ENCODE data around the gene EIF4EBP2.

The EIF4EBP2 gene

DNA sequence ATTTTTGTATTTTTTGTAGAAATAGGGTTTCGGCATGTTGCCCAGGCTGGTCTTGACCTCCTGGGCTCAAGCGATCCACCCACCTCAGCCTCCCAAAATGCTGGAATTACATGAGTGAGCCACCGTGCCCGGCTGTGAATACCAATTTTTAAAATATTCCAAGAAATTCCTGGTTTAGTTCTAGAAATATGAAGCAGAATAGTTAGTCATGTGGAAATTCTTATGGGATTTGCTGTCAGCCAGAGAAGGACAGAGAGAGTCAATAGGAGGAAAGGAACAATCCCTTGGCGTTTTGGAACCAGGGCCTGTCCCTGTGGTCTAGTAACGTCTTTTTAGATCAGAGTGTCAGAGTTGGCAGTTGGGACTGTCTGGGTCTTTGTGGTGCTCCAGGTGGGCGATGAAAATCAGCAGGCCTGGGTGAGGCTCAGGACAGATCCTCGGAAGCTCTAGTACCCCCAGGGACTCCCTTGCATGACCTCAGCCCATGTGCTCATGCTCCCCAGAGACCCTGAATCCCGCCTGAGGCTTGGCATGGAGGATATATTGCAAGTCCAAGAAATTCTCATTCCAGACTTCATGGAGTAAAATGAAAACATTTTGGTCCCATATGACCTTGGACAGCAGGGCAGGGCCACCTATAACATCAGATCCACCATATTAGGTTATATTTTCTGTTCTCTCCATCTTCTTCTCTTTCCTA is 29.8 kb downstream of the EIF4EBP2 start:
- DNase-seq: no peak

DNA sequence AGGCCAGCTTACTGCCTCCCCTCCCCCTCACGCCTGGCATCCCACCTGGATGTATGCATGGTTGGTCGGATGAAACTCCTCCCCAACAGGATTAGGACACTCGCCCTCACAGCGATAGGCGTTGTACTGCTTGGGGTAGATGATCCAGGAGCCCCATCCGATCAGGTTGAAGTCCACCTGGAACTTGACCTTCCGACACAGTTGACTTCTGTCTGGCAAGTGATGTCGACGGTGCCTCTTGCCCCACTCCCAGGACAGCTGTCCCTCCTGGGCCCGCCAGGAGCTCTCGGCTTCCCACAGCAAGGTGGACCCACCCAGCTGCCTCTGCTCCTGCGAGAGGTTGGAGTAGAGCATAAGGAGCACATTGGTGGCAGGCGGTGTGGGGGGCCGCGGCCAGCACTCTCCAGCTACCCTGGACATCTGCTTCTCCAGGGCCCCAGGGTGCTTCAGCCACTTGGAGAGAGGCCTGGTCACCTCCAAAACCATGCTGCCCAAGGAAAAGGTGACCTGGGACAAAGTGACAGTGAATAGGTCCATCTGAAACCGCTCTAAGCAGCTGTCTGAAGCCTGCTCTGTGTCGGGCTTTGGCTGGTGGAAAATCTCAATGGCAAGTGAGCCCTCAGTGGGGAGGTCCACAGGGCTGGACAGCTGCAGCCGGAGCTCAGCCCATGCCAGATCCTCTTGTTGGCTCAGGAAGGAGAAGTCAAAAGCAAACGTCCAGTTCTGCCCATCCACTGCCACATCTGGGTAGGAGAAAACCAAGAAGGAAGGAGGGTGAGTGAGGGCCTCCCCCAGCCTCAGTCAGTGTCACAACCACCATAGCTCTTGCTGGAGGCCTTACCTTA is 31.5 kb downstream of the EIF4EBP2 start:
- no peak for DNase-seq

DNA sequence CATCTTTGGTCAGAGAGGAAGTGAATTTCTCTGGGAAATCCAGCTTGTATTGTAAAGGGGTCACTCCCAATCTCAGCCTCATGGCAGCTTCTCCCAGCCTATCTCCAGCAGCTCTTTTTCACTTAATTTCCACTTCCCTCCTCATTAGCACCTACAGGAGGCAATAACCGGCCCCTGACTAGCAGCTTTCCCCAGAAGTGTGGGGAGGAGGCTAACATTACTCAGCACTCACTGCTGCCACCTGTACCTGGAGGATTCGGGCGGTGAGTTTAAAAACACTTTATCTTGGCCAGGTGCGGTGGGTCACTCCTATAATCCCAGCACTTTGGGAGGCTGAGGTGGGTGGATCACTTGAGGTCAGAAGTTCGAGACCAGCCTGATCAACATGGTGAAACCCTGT is 33.8 kb downstream of the EIF4EBP2 start:
- no peak for DNase-seq

DNA sequence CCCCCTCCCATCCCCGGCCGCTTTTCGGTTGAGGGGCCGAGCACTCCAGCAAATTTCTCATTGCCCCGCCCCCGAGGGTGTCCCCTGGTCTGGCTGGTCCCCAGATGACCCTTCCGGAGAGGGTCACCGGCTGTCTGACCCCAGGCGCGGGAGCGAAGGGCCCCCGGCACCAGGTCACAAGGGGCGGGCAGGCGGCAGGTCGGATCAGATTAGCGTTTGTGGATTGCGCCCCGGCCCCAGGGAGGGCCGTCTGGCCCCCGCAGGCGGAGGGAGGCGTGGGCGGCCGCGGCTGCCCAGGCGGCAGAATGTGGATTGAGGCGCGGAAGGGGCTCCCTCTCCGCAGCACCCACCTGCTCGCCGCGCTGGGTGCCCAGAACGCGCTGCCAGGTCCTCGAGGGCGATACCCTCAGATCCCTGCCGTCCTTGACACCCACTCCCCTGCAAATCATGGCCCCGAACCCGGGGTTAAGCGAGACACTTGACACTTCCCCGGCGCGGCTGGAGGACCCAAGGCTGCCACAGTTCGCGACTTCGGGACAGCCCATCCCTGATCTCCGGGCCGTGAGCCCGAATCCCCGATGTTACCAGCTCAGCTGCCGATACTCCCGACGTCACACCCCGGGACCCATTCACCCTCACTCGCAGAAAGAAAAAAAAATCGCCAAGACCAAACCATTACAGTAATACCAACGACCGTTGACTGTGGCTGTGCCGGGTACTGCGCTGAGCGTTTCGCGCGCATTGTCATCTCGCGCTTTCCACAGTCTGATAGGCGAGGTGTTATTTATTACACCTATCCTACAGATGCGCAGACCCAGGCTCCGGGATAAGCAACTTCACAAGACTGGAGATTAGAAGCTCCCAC is 36.6 kb downstream of the EIF4EBP2 start:
- no peak for DNase-seq

DNA sequence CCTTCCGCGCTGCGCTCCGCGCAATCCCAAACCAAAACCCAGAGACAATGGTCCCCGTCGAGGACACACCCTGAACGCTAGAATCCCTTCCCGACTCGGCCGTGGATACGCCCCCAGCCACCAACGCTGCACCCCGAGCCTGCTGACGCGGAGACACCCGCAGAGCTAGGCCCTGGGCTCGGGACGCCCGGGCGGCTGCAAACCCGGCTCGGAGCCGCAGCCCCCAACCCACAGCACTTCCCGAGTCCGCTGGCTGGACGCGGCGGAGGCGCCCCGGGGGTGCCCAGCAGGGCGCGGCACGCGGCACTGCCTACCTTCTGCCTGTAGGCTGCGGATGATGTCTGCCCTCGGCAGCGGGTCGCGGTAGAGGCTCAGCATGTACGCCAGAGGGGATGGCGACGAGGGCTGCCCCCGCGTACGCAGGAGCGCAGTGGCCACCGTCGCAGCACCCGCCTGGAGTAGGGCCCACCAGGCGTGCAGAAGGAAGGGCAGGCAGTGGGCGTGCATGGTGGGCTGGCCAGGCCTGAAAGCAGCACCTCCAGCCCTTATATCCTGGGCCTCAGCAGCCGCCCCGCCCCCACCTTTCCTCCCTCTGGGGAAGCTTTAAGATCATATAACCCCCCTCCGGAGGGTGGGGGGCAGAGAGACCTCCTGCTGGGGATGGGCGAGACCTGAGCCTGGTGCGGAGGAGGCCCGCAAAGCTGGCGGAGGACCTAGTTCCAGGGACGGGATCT is 37.4 kb downstream of the EIF4EBP2 start, which contains the start of gene NODAL:
Gene NODAL, minus strand, starts transcription at position 521 of the 734 bp plus-strand sequence. Its CDS starts 14 bp downstream, at position 507.
- no peak for DNase-seq

DNA sequence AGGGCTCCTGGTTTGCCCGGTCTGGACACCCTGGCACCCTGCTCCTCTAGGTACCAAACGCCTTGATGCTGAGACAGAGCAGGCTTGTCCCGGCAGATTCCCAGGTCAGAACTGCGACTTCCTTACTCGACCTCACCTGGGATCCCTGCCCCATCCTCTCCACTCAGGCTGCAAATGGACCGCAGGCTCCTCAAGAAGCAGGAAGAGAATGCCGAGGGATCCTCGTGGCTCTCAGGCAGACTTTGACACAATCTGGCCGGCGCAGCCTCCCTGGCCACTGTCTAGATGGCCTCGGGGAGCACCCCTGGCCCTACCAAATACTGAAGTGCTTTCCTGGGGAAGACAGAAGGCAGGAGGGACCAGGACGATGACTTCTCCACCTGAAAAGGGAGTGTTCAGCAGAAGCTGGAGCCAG is 38.0 kb downstream of the EIF4EBP2 start:
- no peak for DNase-seq

DNA sequence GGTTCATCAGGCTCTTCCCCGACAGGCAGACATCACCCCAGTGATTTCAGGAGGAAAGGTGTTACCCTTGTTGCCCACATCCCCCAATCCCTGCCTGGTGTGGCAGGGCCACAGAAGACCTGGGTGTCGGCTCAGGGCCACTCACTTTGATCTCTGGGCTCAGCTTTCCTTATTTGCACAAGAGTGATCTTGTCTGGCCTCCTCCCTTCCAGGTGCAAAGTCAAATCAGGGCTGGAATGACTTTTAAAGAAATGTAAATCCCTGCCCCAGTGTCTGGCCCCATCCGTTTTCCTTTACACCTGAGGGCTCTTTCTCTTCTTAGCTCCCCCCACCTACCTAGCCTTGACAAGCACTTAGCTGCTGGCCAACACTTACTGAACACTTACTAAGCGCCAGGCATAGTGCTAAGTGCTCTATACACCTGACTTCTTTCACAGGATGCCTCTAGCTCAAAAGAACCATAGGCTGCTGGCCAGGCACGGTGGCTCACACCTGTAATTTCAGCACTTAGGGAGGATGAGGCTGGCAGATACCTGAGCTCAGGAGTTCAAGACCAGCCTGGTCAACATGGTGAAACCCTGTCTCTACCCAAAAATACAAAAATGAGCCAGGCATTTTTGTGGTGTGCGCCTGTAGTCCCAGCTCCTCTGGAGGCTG is 38.5 kb downstream of the EIF4EBP2 start:
- no peak for DNase-seq

DNA sequence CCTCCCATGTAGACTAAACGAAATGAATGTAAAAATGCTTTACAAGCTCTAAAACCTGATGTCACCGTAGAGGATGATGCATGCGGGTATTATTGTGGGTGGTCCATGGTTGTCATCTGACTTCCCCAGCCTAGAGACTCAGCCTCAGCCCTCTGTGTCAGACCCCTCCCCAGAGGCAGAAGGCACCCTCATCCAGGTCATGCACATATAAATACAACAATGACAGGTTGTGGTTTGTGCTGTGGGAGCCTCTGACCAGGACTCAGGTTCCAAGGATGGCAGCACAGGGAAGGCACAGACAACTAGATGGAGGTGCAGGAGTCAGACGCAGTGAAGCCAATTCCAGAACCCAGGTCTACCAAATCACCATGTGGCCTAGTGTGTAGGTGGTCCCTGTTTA is 40.8 kb downstream of the EIF4EBP2 start:
- no peak for DNase-seq

DNA sequence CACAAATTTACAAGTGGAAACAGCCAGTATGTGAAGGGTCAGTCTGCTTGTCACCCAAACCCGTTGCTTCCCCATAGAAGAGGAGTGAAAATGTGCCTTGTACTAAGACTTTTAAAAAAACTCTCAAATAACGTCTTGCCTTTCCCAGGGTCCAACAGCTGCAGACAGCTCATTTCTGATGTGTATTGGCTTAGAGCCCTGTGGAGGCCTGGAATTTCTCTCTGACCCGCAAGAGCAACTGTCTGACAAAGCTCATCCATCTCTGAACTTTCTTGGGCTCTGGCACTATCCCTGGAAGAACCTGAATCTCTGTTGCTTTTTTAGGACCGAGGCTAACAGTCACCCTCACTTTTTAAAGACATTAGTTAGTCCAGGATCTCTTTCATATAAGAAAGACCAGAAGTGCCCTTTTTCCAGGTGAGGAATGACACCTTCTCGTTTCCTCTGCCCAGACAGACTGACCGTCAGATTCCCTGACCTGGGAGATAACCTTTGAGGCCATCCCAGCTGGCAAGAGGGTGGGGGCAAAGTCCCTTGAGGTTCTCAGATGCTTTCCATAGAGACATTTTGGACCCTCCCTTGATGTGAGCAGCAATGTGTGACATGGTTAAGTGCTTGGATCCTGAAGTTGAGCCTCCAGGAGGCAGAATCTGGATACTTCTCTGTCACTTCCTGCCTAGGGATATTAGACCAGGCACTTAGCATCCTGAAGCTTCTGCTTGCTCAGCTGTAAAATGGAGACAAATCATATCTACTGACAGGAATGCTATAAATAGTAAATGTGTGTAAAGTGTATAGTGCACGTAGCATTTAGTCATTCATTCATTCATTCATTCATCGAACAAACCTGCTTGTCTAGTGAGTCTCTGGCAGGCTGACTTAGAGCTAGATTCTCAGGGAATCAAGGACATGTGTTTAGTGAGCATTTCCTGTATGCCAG is 42.0 kb downstream of the EIF4EBP2 start:
- DNase-seq: no peak

DNA sequence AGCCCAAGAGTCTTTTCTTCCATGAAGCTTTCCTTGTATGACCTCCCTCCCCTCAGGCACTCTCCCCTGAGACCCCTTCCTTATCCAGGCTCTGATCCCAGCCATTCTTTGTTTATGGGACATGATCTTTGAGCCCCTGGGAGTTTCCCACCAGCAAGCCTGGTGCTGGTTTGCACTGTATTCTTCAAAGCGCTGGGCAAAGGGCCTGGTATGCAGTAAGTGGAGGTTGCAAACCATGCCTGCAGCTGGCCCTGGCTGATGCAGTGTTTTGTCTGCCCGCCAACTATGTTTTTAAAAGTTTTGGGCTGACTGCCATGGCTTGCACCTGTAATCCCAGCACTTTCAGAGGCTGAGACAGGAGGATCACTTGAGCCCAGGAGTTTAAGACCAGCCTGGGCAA is 44.3 kb downstream of the EIF4EBP2 start:
- no peak for DNase-seq

DNA sequence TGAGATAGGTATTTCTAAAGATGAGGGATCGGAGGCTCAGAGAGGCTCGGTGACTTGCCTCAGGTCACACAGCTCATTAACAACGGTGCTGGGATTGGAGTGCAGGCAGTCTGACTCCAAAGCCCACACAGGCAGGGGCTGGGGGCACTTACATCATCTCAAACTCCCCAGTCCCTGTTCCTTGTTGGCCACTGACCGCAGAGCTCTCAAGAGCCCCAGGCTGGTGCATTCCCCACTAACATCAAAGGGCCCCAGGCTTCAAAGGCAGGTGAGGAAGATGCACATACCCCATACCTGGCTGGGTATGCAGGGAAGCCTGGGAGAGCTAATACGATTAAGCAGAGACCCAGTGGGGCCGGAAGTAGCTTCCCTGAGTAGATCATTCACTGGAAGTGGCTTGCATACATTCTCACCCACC is 51.3 kb downstream of the EIF4EBP2 start:
- no peak for DNase-seq

DNA sequence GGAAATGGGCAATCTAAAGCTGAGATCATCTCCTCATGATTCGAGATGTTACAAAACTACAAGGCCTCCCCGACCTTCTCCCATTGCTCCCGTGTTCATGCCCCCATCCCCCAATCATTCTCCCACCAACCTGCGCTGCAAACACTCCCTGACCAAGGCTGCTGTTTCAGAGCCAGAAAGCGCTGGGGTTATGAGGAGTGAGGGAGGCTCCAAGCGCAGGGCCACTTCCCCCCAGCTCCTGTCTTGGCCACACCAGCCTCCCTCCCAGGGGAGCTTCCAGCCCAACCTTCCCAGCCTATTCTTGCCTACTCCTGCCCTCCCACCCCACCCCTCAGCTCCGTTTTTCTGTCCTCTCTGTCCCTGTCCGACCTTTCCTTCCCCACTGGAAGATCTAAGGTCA is 52.2 kb downstream of the EIF4EBP2 start:
- DNase-seq: no peak

DNA sequence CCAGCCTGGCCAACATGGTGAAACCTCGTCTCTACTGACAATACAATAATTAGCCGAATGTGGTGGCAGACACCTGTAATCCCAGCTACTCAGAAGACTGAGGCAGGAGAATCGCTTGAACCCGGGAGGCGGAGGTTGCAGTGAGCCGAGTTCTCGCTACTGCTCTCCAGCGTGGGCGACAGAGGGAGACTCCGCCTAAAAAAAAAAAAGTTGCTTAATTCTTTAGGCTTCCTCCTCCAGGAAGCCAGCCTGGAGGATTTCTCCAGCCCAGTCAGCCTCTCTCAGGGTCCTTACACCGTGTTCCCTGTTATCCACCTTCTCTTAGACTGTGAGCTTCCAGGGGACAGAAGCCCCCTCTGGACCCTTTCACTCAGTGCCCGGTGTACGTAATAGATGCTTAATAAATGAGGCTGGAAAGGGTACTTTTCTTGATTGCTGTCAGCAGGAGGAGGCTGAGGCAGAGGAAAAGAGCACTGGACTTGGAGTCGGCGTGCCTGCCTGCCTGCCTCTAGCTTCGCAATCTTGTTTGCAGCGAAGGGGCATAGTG is 53.9 kb downstream of the EIF4EBP2 start:
- DNase-seq: no peak

DNA sequence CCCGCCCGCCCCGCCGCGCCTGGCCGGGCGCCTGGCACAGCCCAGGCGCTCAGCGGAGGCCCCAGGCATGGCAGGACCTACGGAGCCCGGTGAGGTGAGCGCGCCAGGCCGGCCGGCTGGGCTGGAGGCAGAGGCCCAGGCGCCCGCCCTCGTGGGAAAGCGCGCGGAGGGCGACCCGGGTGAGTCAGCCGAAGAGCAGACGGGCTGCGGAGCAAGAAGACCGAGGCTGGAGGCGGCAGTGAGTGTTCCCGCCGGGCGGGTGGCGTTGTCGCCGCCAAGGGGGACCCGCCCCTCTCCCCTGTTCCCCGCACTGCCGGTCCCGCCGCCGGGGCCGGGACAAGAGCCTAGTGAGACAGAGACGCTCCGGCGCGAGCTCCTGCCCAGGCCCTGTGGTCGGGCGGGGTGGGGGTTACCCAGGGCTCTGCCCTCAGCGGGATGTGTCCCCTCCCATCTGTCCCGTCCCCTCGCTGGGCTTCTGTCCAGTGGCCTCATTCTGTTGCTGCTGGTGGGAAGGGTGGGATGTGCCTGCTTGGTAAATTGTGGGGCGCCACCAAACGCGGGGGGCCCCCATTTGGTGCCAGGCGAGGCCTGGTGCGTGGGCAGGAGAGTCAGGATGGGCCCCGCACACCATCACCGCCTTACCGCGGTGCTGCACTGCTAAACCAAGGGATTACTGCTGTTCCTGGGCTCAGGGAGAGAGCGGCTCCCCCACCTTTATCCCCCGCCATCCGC is 54.5 kb downstream of the EIF4EBP2 start:
- DNase-seq: peak; percentile 57 to 70

DNA sequence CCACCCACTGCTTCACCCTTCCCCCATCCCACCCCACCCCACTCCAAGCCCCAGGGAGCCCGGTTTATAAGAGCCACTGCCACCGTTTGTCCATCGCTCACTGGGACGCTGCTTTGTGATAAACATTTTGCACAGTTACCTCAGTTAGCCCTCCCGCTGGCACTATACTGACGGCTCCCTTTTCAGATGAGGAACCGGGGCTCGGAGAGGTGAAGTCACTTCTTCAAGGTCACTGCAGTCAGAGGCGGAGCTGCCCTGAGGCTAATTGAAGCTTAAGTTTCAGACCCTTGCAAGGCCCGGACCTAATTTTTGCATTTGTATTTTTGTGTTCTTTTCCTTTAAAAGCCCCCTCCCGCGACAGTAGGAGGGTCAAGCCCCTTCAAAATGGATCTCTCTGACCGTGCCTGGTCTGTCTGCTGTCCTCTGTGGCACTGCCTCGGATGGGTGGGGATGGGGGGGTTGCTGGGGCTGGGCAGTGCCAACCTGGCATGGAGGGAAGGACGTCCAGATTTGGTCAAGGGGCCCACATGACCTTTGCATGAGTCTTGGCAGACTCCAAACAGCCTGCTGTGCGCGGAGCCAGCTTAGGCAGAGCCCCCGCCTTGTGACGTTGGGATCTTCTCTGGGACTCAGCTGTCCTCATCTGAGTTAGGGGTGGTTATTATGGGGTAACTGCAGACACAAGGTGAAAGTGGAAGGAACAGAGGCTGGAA is 55.3 kb downstream of the EIF4EBP2 start:
- no peak for DNase-seq

DNA sequence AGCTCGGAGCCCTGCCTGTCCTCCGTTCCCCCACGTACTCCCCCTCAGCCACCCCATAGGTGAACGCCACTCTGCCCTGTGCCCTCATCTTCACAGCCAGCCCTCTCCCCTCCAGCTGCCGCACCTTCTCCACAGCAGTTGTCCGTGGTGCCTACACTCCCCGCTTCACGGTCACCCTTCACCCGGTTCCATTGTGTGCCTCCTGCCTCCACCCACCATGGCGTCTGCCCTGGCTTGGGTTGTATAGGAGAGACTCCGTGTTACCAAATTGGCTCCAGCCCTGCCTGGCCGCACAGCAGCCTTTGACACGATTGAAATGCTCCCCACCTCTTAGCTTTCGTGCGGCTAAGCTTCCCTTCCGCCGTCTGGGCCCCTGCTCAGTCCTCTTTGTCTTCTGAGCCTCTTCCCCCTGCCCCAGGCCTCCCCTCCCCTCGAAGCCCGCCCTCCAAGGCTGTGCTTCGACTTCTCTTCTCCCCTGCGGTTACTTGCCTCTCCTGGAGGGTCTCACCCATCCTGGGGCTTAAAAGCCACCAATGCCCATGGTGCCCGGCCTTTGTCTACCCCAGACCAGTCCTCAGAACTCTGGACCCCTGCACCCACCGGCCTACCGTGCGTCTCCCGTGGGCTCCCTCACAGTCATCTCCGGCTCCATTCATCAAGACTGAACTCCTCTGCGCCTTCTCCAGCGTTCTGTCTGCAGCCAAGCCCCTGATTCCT is 56.0 kb downstream of the EIF4EBP2 start:
- no peak for DNase-seq

DNA sequence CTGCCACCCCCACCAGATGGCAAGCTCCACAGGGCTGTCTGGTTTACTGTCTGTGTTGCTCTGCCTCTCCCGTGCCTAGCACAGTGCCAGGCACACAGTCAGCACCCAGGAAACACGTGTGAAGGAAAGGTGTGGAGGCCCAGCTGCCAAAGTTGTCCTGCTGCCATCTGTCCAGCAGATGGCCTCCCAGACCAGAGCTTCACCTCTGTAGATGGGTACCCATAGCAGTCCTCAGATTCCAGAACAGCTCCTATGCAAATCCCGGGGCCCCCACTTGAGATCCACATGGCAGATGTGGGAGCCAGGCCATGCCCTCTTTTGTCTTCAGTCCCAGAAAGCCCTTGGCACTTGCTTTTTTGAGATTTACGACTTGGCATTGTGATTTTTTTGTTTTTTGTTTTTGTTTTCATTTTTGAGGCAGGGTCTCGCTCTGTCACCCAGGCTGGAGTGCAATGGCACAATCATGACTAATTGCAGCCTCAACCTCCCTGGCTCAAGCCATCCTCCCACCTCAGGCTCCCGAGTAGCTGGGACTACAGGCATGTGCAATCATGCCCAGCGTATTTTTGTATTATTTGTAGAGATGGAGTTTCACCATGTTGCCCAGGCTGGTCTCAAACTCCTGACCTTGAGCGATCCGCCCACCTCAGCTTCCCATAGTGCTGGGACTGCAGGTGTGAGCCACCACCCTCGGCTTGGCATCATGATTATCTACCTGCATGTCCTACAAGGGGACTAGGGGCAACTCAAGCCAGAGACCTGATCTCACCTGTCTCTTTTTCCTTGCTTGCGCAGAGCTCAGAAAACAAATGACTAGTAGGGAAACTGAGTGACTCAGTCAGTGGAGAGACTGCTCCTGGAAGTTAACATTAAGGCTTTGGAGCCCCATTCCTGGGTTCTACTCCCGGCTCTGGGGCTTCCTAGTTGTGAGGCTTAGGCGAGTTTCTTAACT is 57.7 kb downstream of the EIF4EBP2 start:
- DNase-seq: peak; percentile 48 to 54

Data from activated CD4-positive, alpha-beta T cell treated with anti-CD3 and anti-CD28 coated beads for 4 hours (primary cell).